Measurements from ENCODE around the gene SETD3.

Gene SETD3

DNA sequence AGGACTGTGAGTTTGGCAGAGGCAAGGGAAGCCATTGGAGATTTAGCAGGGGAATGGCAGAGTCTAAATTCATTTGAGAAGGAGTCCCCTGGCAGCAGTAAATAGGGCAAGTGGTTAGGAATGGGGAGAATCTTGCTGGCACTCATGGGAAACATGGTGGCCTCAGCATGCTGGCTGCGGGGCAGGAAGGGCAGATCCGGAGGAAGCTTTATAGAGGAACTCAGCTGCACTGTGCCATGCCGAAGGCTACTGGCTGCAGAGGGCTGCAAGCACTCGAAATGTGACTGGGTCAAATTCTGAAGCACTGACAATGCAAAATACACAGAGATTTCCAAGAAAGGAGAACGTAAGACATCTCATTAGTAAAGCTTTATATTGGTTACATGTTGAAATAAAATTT, 24.4 kb upstream of the SETD3 start:
- FAIRE-seq = no peak
- no peak for DNase-seq (ENCODE audit: extremely low spot score, insufficient read length, low read depth)

DNA sequence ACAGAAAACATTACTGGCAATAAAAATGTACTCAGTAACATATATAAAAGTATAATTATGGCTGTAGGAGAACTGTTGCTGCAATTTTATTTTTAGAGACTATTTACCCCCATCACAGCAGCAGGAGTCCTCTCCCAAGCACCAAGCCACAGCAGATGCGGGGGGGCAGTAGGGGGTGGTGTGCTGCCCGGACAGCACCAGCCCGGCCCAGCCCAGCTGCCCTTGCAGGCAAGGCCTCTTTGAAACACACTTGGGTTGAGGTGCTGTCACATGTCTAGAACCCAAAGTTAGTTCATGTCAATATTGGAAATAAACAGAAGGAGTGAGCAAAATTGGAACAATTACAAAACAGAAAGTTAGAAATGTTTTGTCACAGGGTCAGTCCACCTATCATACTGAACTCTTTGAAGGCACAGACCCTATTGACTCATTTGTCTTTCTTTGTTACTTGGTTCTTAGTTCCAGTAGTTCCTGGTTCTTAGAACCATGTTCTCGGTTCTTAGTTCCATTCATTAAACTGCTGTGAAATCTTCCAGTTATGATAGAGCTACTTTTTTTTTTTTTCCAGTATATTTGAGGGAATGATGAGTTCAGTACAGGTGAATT, 23.3 kb upstream of the SETD3 start:
- no peak for DNase-seq (ENCODE audit: extremely low spot score, insufficient read length, low read depth)
- no peak for FAIRE-seq

DNA sequence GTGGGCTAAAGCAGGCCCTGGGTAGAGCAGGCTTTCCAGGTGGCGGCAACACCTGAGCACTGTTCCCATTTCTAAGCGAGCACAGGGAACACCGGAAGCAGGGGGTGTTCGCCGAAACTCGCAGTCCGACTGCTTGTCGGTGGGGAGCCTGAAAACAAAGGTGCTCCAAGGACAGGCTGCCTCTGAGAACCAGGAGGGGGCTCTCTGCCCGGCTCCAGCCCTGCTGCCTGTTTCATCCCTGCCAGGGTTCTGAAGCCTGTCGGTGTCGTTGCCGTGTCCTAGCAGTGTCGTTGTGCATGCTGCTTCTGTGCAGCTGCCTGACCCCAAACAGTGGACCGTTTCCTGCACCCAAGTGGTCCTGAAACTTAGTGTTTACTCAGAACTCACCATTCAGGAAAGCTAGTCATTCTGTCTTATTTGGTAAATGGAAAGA, 22.3 kb upstream of the SETD3 start:
- DNase-seq (ENCODE audit: extremely low spot score, insufficient read length, low read depth) (no peak), FAIRE-seq (no peak)

DNA sequence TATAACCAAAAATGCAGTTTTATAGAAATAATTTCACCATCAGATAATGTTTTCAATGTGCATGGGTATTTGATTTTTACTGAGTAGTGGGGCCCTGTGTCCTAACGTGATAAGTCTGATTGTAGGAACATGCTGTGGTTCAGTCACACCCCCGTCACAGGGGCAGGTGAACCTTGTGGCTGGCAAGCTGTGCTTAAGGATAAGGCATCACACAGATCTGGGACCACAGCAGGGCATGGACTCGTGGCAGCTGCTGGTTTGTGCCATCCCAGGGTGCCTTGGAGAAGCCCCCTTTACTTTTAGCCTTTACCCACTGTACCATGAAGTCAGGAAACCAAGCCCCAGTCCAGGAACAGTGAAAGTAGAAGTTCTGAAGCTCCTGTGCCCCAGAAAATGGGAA, 17.2 kb upstream of the SETD3 start:
- no peak for FAIRE-seq
- no peak for DNase-seq (ENCODE audit: extremely low spot score, insufficient read length, low read depth)

DNA sequence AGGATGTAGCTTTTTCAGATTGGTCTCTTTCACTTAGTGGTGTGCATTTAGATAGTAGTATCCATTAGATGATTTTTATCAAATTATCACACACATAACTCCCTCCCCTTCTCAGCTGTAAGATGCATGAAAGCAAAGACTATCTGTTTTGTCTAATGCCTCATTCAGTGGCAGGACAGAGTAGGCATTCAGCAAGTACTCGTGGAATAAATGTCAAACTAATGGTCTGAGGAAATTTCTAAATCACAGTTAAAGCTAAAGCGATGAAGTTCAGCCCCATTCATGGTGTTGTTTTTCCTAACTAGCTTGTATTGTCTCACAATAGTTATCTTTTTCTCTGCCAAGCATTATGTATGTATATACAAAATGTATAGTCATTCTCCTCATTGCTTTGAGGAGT, 16.7 kb upstream of the SETD3 start:
- FAIRE-seq = no peak

DNA sequence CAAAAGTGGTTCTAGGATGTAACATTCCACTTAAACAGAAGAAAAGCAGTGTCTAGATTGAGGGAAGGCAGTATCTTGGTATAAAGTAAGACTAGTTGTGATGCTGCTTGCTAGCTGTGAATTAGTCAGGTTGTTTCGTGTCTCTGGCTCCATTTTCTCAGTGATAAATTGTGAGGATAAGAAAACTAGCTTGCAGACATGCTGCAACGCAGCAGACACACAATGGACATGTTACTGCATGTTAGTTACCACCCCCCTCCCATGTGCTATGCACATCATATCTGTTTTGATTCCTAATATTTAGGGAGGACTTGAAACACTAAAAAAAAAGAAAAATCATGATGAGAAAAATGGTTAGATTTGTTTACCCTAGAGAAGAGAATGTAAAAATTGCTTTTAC, 3.4 kb upstream of the SETD3 start:
- FAIRE-seq (no peak), DNase-seq (ENCODE audit: extremely low spot score, insufficient read length, low read depth) (no peak)

More for the DNA sequence above, 16.7 kb upstream of the SETD3 start:
- DNase-seq (ENCODE audit: extremely low spot score, insufficient read length, low read depth) = no peak

DNA sequence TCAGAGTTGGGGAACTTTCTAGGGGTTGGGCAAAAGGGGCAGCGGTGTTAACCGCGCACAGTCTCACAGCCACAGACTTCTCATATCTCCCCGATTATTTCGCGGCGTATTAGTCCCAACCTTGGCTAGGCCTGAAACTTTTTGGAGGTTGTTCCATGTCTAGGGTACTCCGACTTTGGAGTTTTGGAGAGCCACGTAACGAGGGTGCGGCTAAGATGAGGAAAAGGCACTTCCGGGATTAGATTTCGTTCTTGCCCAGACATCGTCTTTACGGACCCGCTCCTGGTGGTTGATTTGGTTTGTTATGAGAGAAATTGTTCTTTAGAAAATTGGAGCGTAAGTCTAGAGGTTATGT, 1.1 kb upstream of the SETD3 start:
- no peak for DNase-seq (ENCODE audit: extremely low spot score, insufficient read length, low read depth)
- FAIRE-seq = no peak

DNA sequence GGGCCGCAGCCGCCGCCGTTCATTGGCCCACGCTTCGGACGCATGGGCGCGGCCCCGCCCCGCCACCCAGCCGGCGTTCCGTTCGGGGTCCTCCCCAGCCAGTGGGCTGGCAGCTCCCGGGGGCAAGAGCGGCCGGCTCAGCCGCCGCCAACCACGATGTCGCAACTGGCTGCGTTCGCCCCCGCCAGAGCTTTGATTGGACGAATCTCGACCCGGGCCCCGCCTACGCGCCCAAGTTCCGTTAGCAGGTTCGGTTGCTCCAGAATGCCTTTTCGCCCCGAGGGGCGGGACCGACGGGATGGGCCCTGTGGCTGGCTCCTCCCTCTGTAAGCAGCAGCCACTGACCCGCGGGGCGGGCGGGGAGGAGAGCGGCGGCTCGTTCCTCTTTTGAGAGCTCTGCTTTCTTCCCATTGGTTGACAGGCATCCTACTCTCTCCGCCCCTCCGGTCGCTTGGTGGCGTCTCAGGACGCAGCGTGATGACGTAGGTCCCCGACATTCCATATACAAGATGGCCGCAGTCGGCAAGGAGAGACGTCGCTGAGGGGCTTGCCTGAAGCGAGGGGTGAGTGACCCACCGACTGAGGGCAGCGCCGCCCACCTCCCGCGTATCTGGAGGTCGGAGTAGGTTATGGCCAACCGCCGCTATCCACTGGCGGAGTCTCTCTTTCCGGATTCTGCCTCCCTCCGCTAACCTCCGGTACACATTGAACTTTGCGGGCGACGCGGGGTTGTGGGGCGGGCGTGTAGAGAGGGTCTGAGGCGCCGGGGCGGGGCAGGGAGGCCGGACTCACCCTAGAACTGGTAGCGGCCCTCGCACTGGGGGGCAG, 472 bp upstream of the SETD3 start, which contains the start of gene CCNK:
Gene CCNK, plus strand, starts transcription at position 493 of the 828 bp plus-strand sequence. CDS start 11,269 bp downstream, outside the sequence.
- peak; percentile 99 for FAIRE-seq

DNA sequence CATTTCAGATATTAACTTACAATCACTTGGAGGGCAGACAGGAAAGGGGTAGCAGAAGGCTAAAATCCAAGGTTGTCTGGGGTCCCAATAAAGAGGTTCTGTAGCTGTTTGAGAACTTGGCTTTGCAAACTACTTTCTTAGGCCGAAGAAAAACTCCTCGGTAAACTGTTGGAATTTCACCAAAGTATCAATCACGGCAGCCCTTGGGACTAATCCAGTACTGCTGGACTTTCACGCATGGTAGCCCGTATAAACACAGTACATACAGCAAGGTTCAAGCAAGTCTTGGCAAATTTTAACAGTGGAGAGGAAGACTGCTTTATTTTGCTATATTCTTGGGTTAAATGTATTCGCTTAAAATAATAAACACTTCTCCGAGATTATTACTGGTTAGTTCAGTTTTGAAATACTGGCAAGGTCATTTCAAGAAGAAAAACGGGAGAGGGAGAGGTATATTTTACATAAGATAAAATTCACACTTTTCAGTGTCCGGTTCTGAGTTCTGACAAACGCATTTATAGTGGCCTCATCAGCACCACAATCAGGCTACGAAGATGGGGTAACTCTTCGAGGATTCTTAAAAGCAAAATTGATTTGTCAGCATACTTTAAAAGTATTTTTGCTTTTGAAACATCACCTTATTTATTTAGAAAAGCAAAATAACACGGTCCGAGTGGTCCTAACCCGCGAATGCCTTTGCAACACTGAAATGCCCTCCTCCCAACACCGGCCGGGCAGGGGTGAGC, 1.3 kb downstream of the SETD3 start:
- no peak for DNase-seq (ENCODE audit: extremely low spot score, insufficient read length, low read depth)
- FAIRE-seq = no peak

More for the DNA sequence above, 472 bp upstream of the SETD3 start, which contains the start of gene CCNK:
- peak; percentile 94 for DNase-seq (ENCODE audit: extremely low spot score, insufficient read length, low read depth)

DNA sequence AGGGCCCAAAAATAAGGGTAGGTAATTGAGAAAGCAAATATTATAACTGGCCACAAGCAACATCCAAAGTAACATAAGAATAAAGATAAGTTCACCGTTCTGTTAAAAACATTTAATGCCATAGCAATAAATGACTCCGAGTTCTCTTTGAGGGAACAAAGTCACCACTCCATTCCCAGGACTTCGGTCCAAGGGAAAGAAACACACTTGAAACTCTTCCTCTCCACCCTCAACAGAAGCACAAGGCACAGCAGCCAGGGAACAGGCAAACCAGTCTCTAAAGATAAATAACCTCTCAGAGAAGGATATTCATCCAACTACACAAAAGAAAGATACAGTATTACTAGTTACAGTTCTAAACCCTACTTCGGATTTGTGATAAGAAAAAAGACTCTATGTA, 2.5 kb downstream of the SETD3 start:
- FAIRE-seq (no peak), DNase-seq (ENCODE audit: extremely low spot score, insufficient read length, low read depth) (no peak)

DNA sequence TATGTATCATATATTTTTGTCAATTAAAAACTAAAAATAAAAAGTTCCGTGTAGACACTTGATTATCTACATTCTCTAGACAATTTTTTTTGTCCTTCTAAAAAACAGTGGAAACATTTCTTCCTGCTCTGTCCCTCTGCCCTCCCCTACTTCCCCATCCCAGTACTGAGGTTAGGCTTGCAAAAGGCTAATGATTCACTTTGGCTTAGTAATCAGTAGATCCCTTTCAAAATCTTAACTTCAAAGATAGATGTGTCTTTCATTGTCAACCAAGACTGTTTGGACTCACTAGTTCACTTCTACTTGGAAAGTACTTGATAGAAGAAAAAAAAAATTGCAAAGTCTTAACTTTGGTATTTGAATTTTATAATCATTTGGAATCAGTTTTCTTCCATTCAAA, 3.8 kb downstream of the SETD3 start:
- FAIRE-seq = no peak
- no peak for DNase-seq (ENCODE audit: extremely low spot score, insufficient read length, low read depth)

DNA sequence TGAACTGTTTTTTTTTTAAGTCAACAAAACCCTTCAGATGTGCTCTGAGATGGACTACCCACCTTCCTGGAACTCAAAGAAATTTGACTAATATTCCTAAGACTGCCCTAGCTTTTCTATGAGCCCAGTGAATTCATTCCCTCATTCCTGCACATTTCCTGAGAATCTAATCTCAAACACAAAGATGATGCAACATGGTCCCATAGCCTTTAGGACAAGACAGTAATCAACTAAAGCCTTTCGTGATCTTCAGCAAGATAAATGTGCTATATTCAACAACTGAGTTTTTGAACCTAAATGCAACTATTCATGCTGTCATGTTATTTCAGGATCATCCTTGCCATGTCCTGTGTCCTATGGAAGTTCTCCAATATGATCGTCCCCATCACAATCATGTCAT, 5.0 kb downstream of the SETD3 start:
- FAIRE-seq (no peak), DNase-seq (ENCODE audit: extremely low spot score, insufficient read length, low read depth) (no peak)

DNA sequence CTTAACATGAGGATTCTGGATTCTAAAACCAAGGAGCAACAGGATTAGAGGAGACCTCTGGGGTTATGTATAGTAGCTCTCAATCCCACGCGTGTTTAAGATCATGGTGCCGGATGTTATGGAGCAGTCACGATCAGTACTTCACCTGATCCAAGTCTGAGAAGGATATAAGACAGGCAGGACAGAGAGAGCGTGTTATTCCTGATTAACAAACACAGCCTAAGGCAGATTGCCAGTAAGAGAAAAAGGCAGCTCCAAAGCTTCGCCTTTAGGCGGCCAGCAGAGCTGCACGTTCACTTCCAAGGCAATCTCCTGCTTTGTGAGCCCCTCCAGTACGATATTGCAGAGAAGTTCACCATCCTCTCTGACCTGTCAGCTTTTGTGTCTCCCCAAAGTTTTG, 5.5 kb downstream of the SETD3 start:
- FAIRE-seq = no peak
- no peak for DNase-seq (ENCODE audit: extremely low spot score, insufficient read length, low read depth)

DNA sequence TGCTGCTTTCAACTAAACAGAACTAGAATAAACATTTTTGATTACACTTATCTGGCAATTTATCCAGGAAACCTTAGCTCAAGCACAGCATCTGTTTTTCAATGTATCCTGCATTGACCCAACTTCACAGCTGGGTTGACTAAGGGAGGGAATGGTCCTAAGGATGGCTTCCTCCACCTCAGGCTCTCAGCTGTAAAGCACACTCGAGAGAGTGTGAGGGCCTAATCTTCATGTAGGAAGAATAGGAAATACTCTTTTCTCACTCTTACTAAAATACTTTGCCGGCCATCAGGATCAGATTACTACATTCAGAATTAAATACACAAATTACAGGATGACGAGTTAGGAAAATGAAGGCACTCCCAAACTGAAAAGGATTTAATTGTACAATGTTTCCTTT, 7.2 kb downstream of the SETD3 start:
- DNase-seq (ENCODE audit: extremely low spot score, insufficient read length, low read depth) (no peak), FAIRE-seq (no peak)

DNA sequence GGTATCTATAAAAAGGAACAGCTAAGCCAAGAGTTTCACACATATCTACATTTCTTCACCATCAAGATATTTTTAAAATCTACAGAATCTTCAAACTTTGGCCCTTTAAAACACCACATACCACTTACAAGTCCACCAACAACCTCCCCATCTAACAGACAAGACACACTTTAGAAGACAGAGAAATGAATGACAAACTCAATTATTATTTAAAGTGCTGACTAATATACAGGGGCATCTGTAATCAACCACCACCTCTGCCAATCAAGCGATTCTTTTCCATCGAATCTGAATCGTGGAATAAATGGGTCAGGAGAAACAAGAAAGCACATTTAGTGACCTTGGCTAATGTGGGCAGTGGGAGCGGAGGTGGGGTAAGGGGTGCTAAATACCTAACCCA, 7.7 kb downstream of the SETD3 start:
- DNase-seq (ENCODE audit: extremely low spot score, insufficient read length, low read depth) = no peak

DNA sequence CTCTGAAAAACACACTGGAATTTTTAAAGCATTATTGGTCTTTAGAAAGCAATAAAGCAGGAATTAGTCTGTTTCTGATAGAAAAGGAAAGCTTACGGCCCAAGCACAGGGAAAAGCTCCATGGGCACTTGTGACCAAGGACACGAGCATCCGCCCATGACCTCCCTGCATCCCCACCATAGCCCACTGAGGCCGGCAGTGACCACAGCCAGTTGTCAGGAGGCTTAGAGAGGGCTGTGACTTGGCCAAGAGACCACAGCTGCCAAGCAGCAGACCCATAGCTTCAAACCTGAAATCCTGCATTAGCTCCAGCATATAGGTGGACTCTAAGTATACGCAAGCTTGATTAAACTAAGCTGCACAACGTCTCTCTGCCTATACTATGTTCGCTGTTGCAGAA, 8.9 kb downstream of the SETD3 start:
- DNase-seq (ENCODE audit: extremely low spot score, insufficient read length, low read depth) (no peak), FAIRE-seq (no peak)

More for the DNA sequence above, 7.7 kb downstream of the SETD3 start:
- no peak for FAIRE-seq

DNA sequence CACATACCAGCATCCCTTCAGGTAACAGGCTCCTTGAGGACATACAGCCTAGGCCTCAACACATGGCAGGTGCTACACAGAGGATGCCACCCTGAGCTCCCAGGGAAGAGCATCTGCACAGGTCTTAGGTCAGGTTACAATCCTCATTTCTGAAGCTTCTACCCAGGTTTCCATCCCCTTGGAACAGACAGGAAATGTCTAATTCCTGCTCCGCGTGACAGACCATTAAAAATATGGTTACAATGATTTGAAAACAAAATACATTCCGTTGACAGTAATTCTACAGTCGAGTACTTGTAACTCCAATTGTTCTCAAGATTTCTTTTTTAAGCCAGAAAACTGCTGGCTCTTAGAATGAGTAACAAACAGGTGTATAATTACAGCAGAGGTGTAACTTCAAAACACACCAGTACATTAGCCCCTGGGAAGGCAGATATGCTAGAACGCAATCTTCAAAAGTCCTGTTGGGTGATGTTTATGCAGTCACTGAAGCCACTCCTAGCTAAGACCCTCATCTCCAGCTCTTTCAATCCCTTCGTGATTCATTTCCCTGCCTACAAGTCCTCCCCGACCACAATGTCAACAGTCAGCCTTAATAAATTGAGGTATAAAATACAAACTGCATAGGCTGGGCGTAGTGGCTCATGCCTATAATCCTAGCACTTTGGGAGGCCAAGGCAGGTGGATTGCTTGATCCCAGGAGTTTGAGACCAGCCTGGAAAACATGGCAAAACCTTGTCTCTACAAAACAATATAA, 11.6 kb downstream of the SETD3 start:
- FAIRE-seq (no peak), DNase-seq (ENCODE audit: extremely low spot score, insufficient read length, low read depth) (no peak)

DNA sequence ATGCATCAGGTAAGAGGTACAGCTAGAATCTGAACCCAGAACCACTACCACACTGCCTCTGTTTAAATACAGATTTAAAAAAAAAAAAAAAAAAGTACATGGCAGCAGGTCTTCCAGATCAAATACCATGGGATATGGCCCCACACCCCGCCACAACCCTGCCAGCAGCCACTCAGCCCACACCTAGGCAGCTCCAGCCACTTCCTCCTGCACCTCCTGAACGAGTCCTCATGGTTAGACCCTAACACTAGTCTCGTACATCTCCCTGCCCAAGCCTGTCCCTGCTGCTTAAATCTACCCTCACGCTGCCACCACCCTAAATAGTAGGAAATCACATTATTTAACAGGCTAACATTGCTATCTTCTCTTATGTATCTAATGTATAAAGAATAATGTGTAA, 12.6 kb downstream of the SETD3 start:
- DNase-seq (ENCODE audit: extremely low spot score, insufficient read length, low read depth) (no peak), FAIRE-seq (no peak)

DNA sequence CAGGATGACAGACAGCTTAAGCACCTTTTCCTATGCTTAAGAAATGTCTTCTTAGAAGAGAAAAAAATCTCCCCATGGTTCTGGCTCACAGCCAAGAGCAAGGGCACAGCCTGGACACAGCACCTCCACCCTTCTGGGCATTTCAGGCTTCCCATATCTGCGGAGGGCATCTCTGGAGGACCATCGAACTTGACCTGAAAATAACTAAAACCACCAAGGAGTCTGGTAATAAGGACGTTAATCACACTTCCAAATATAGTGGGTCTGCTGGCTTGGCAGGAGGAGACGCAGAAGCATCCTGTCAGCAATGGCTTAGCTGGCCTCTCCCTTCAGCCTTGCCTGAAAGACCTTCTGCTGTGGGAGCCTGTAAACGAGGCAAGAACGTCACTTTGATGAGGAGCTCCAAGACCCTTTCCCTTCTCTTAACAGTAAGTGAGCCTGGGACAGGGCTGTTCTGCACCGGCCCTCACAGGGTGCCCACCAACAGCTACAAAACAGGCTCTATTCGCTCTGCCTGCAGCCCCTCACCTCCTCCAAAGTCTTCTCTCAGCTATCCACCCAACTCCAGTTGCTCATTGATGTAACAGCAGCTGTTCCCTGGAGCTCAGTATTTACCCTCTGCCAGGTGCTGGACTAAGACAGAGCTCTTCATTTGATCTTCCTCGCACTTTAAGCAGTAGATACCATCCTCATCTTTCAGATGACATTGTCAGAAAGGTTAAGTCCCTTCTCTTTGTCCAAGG, 13.2 kb downstream of the SETD3 start:
- no peak for FAIRE-seq

DNA sequence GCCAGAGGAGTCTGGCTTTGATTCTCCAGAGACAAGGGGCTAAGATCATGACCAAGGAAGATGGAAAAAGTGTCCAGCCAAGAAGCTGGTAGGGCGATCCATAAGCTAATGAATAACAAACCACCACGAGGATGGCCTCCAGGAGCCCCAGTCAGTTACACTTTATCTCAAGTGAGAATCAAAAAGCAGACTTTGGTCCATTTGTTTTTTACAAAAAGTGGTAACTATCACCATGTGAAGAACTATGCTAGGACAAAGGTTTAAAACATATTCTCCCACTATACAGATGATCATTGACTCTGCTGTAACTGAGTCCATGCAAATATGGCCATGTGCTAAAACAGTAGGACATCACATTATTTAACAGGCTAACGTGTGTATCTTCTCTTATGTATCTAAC, 13.9 kb downstream of the SETD3 start:
- FAIRE-seq = no peak
- DNase-seq (ENCODE audit: extremely low spot score, insufficient read length, low read depth) = no peak

More for the DNA sequence above, 13.2 kb downstream of the SETD3 start:
- DNase-seq (ENCODE audit: extremely low spot score, insufficient read length, low read depth) = no peak
